Glomerular visceral epithelial cell (primary cell): ENCODE data around the gene FZD1.
A peak's percentile ranks its signal among the peaks of the same experiment; 100 is the strongest.

Source experiments
- DNase-seq: peaks from one replicate; pipeline ENCODE4 v3.0.0-alpha.2; 2016; ENCODE audit errors: extremely low spot score

Gene FZD1

GRCh38 chr7:91264046-91264923 lies at the start of gene FZD1:
TSS of gene FZD1 (plus strand) at chr7:91264433. CDS start at chr7:91264881, 448 bp downstream.
- peak; percentile 98 for DNase-seq

GRCh38 chr7:91226411-91226810 lies 37.8 kb upstream of the FZD1 start:
- no peak for DNase-seq

GRCh38 chr7:91228327-91228726 lies 35.9 kb upstream of the FZD1 start:
- DNase-seq: no peak

- DNase-seq: no peak
Measured at GRCh38 chr7:91228927-91229558, 35.2 kb upstream of the FZD1 start.

GRCh38 chr7:91230100-91230499 lies 34.1 kb upstream of the FZD1 start:
- DNase-seq: no peak

GRCh38 chr7:91230503-91230902 lies 33.7 kb upstream of the FZD1 start:
- DNase-seq: no peak

GRCh38 chr7:91233212-91233611 lies 31.0 kb upstream of the FZD1 start:
- DNase-seq: no peak

GRCh38 chr7:91235211-91235832 lies 28.9 kb upstream of the FZD1 start:
- DNase-seq: no peak

GRCh38 chr7:91239171-91239604 lies 25.0 kb upstream of the FZD1 start:
- DNase-seq: peak; percentile 91

GRCh38 chr7:91239772-91240171 lies 24.5 kb upstream of the FZD1 start:
- peak; percentile 41 for DNase-seq

- no peak for DNase-seq
Measured at GRCh38 chr7:91240376-91240941, 23.8 kb upstream of the FZD1 start.

GRCh38 chr7:91242097-91242844 lies 22.0 kb upstream of the FZD1 start:
- peak; percentile 62 for DNase-seq

- DNase-seq: no peak
Measured at GRCh38 chr7:91243591-91244301, 20.5 kb upstream of the FZD1 start.

- no peak for DNase-seq
Measured at GRCh38 chr7:91247500-91247899, 16.7 kb upstream of the FZD1 start.

- peak; percentile 53 for DNase-seq
Measured at GRCh38 chr7:91248996-91249395, 15.2 kb upstream of the FZD1 start.

GRCh38 chr7:91249506-91250233 lies 14.6 kb upstream of the FZD1 start:
- DNase-seq: peak; percentile 60

GRCh38 chr7:91250706-91251105 lies 13.5 kb upstream of the FZD1 start:
- no peak for DNase-seq

- DNase-seq: no peak
Measured at GRCh38 chr7:91251877-91252276, 12.4 kb upstream of the FZD1 start.

GRCh38 chr7:91263384-91264045 lies 718 bp upstream of the FZD1 start:
- peak; percentile 35 for DNase-seq
